Measurements from ENCODE around the gene MORN1. TPM values are rescaled to one million over a fixed set of nuclear protein-coding genes. Genes with fewer than 3 reads are reported as not detected.

Gene MORN1
- total and polyA plus RNA-seq, 2 of the 8 experiments (the other 6 are each of a cell fraction or from before 2014, with no cell fraction given) = 5.0 to 9.1 TPM

GRCh38 chr1:2435091-2435490, 43.7 kb upstream of the MORN1 start (continued):
- no peak for TF ChIP-seq CHD7 (IDR thresholded peaks at IDR 0.05; ENCODE audit: insufficient replicate concordance, low read length)
- no peak for TF ChIP-seq RFX5 (IDR thresholded peaks at IDR 0.05; ENCODE audit: borderline replicate concordance, low read depth, low read length)
- TF ChIP-seq TAF7 (optimal IDR thresholded peaks at IDR 0.05; ENCODE audit: borderline replicate concordance, low read depth, low read length) = no peak
- no peak for TF ChIP-seq ATF3 (IDR thresholded peaks at IDR 0.05; ENCODE audit: insufficient read depth, low read depth, low read length)
- no peak for TF ChIP-seq BRCA1 (IDR thresholded peaks at IDR 0.05; ENCODE audit: low read depth, low read length)
- no peak for TF ChIP-seq RAD21 (IDR thresholded peaks at IDR 0.05 in 1 of 2, conservative IDR thresholded peaks at IDR 0.05 in 1 of 2; ENCODE audit: low read depth in 2 of 2, low read length in 2 of 2)
- TF ChIP-seq CREB1 (IDR thresholded peaks at IDR 0.05) = no peak
- TF ChIP-seq CTBP2 (IDR thresholded peaks at IDR 0.05; ENCODE audit: borderline replicate concordance, insufficient read depth, insufficient read length, low read length) = no peak
- TF ChIP-seq SIN3A (conservative IDR thresholded peaks at IDR 0.05 in 1 of 2, IDR thresholded peaks at IDR 0.05 in 1 of 2; ENCODE audit: low read depth in 1 of 2, low read length in 2 of 2) = no peak

All from H1 (cell line).